Measurements from ENCODE around the gene NDUFA12.

NDUFA12 gene

DNA sequence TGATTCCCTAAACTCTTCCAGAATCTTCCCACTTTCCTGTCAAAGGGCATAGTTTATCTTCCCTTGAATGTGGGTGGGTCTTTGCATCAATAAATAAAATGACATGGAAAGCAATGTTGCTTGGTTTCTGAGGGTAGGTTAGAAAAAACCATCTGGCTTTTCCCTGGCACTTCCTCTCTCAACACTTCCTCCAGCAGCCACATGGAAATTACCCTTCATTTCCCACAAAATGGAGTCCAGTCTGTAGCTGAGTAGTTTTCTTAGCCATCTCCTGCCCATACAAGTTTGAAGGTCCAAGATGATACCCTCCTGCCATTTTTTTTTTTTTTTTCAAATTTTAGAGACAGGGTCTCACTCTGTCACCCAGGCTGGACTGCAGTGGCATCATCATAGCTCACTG, 11.1 kb upstream of the NDUFA12 start:
- no peak for DNase-seq (ENCODE audit: extremely low read depth, low read depth)
- TF ChIP-seq, protein P1, sequence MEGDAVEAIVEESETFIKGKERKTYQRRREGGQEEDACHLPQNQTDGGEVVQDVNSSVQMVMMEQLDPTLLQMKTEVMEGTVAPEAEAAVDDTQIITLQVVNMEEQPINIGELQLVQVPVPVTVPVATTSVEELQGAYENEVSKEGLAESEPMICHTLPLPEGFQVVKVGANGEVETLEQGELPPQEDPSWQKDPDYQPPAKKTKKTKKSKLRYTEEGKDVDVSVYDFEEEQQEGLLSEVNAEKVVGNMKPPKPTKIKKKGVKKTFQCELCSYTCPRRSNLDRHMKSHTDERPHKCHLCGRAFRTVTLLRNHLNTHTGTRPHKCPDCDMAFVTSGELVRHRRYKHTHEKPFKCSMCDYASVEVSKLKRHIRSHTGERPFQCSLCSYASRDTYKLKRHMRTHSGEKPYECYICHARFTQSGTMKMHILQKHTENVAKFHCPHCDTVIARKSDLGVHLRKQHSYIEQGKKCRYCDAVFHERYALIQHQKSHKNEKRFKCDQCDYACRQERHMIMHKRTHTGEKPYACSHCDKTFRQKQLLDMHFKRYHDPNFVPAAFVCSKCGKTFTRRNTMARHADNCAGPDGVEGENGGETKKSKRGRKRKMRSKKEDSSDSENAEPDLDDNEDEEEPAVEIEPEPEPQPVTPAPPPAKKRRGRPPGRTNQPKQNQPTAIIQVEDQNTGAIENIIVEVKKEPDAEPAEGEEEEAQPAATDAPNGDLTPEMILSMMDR (IDR thresholded peaks at IDR 0.05; ENCODE audit: low read depth, low read length), result no peak

DNA sequence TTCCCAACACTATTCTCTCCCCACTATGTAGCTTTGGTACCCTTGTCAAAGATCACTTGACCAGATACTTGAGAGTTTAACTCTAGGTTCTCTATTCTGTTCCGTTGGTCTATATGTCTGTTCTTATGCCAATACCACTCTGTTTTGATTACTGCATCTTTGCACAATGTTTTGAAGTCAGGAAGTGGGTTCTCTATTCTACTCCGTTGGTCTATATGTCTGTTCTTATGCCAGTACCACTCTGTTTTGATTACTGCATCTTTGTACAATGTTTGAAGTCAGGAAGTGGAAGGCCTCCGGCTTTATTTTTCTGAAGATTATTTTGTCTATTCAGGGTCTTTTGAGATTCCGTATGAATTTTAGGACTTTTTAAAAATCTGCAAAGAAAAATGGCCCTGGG, 2.7 kb upstream of the NDUFA12 start:
- TF ChIP-seq, protein P1 (IDR thresholded peaks at IDR 0.05; ENCODE audit: low read depth, low read length), result no peak
- no peak for DNase-seq (ENCODE audit: extremely low read depth, low read depth)

DNA sequence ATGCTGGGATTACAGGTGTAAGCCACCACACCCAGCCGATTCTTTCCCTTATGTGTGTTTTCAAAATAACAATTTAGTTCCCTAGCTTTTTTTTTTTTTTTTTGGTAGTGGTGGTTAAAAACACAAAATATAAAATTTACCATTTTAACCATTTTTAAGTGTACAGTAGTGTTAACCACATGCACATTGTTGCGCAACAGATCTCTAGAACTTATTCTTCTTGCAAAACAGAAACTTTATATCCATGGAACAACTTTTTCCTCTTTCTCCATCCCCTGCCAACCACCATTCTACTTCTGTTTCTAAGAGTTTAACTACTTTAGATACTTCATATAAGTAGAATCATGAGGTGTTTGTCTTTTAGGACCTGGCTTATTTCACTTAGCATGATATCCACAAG, 1.1 kb upstream of the NDUFA12 start:
- TF ChIP-seq, protein P1 (IDR thresholded peaks at IDR 0.05; ENCODE audit: low read depth, low read length), result no peak
- DNase-seq (ENCODE audit: extremely low read depth, low read depth), result no peak

DNA sequence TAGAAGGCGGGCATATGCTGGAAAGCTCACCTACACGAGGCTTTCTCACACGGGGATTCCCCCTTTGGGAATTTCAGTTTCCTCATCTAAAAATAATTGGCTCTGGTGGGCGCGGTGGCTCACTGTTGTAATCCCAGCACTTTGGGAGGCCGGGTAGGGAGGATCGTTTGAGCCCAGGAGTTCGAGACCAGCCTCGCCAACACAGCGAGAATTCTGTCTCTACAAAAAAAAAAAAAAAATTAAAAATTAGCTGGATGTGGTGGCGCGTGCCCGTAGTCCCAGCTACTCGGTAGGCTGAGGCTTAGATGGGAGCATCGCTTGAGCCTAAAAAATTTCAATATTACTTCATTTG, 400 bp upstream of the NDUFA12 start:
- DNase-seq (ENCODE audit: extremely low read depth, low read depth), result no peak
- TF ChIP-seq, protein P1 (IDR thresholded peaks at IDR 0.05; ENCODE audit: low read depth, low read length), result no peak

DNA sequence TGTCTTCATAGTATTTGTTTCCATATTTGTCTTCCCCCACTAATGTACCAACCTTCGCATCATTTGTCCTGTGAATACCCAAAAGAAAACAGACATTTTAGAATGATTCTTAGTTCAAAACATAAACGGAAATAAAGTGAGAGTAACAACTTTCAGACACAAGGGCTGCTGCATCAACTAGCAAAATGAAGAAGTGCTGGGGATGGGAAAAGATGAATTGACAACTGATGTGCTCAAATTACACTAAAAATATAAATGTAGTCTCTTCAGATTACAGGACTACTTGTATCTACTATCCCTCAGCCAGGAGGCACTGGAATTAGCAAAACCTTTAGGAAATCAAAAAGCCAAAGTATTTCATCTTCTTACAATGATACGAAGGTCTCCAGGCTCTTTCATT, 743 bp downstream of the NDUFA12 start:
- TF ChIP-seq, protein P1 (IDR thresholded peaks at IDR 0.05; ENCODE audit: low read depth, low read length), result no peak
- no peak for DNase-seq (ENCODE audit: extremely low read depth, low read depth)

DNA sequence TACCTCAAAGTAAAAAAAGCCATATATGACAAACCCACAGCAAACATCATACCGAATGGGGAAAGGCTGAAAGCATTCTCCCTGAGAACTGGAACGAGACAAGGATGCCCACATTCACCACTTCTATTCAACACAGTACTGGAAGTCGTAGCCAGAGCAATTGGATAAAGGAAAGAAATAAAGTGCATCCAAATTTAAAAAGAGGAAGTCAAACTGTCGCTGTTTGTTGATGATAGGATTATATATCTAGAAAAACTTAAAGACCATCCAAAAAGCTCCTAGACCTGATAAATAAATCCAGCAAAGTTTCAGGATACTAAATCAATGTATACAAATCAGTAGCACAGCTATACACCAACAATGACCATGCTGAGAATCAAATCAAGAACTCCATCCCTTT, 5.2 kb downstream of the NDUFA12 start:
- DNase-seq (ENCODE audit: extremely low read depth, low read depth), result no peak

DNA sequence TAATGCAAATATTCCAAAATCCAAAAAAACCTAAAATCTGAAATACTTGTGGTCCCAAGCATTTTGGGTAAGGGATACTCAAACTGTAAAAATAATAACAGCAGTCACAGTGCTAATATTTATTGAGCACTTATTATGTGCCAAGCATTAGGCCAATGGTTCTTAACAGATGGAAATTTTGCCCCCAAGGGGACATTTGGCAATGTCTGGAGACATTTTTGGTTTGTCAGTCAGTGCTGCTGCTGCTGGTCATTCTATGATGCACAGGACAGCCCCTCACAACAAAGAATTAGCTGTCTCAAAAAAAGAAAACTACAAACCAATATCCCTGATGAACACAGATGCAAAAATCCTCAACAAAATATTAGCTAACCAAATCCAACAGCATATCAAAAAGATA, 5.8 kb downstream of the NDUFA12 start:
- DNase-seq (ENCODE audit: extremely low read depth, low read depth), result no peak
- TF ChIP-seq, protein P1 (IDR thresholded peaks at IDR 0.05; ENCODE audit: low read depth, low read length), result no peak

More for the DNA sequence above, 5.2 kb downstream of the NDUFA12 start:
- TF ChIP-seq, protein P1 (IDR thresholded peaks at IDR 0.05; ENCODE audit: low read depth, low read length), result no peak

All from AG09319 (cell line).